Measurements from ENCODE around the gene PRDX6. TPM values are rescaled to one million over a fixed set of nuclear protein-coding genes. Genes with fewer than 3 reads are reported as not detected.

Gene PRDX6
- total RNA-seq, 2 donors from 2014 or later = 102 to 154 TPM

- Histone ChIP-seq H3K27me3 (replicated peaks; ENCODE audit: insufficient read depth) (no peaks in the 10 kb centered on the region), H3K36me3 (no peaks in the 10 kb centered on the region), H3K4me1 (ENCODE audit: control insufficient read depth in 1 of 2, low read depth in 2 of 2) (peaks cover 38 to 64% of the 10 kb centered on the region in 2 donors), H3K27ac (peak overlapping the region; percentile 89 to 93), H3K4me3 (peak overlapping the region; percentile 98), H3K9me3 (no peaks in the 10 kb centered on the region)
- no peak for TF ChIP-seq CTCF (IDR thresholded peaks at IDR 0.05)
- ATAC-seq (ENCODE audit: insufficient number of reproducible peaks, low FRiP score, low read depth) (no peak), DNase-seq (ENCODE audit: low spot score) (no peak)
Observed at GRCh38 chr1:173475564-173476196, 1.5 kb upstream of the PRDX6 start.

GRCh38 chr1:173476197-173476664 is 904 bp upstream of the PRDX6 start:
- TF ChIP-seq CTCF (IDR thresholded peaks at IDR 0.05) = no peak
- no peaks in the 10 kb centered on the region for H3K9me3 ChIP-seq
- no peaks in the 10 kb centered on the region for H3K27me3 ChIP-seq (replicated peaks; ENCODE audit: insufficient read depth)
- no peak for DNase-seq (ENCODE audit: low spot score)
- peak overlapping the region; percentile 89 to 93 for H3K27ac ChIP-seq
- H3K4me3 ChIP-seq = peak overlapping the region; percentile 98
- H3K36me3 ChIP-seq = no peaks in the 10 kb centered on the region
- peaks cover 41 to 64% of the 10 kb centered on the region in 2 donors for H3K4me1 ChIP-seq (ENCODE audit: control insufficient read depth in 1 of 2, low read depth in 2 of 2)
- no peak for ATAC-seq (ENCODE audit: insufficient number of reproducible peaks, low FRiP score, low read depth)

- DNase-seq (ENCODE audit: low spot score) = peak; percentile 43
- TF ChIP-seq CTCF (IDR thresholded peaks at IDR 0.05) = no peak
- peak; percentile 22 for ATAC-seq (ENCODE audit: insufficient number of reproducible peaks, low FRiP score, low read depth)
Observed at GRCh38 chr1:173476665-173477285, 360 bp upstream of the PRDX6 start.

GRCh38 chr1:173478094-173478674 is 1.0 kb downstream of the PRDX6 start:
- peak overlapping the region; percentile 97 to 99 for H3K27ac ChIP-seq
- H3K27me3 ChIP-seq (replicated peaks; ENCODE audit: insufficient read depth) = no peaks in the 10 kb centered on the region
- H3K9me3 ChIP-seq = no peaks in the 10 kb centered on the region
- H3K4me3 ChIP-seq = peak overlapping the region; percentile 98
- DNase-seq (ENCODE audit: low spot score) = peak; percentile 18
- H3K36me3 ChIP-seq = peaks cover 17% of the 10 kb centered on the region
- no peak for TF ChIP-seq CTCF (IDR thresholded peaks at IDR 0.05)
- peak; percentile 63 for ATAC-seq (ENCODE audit: insufficient number of reproducible peaks, low FRiP score, low read depth)
- peaks cover 39 to 55% of the 10 kb centered on the region in 2 donors for H3K4me1 ChIP-seq (ENCODE audit: control insufficient read depth in 1 of 2, low read depth in 2 of 2)

More at GRCh38 chr1:173476665-173477285, 360 bp upstream of the PRDX6 start:
- Histone ChIP-seq H3K27ac (peak overlapping the region; percentile 89 to 99), H3K9me3 (no peaks in the 10 kb centered on the region), H3K27me3 (replicated peaks; ENCODE audit: insufficient read depth) (no peaks in the 10 kb centered on the region), H3K4me3 (peak overlapping the region; percentile 98), H3K4me1 (ENCODE audit: control insufficient read depth in 1 of 2, low read depth in 2 of 2) (peaks cover 41 to 64% of the 10 kb centered on the region in 2 donors), H3K36me3 (peaks cover 3% of the 10 kb centered on the region)

- Histone ChIP-seq H3K27me3 (replicated peaks; ENCODE audit: insufficient read depth) (no peaks in the 10 kb centered on the region), H3K9me3 (no peaks in the 10 kb centered on the region), H3K36me3 (peaks cover 29% of the 10 kb centered on the region), H3K4me1 (ENCODE audit: control insufficient read depth in 1 of 2, low read depth in 2 of 2) (peaks cover 30 to 41% of the 10 kb centered on the region in 2 donors), H3K27ac (no peak overlapping the region), H3K4me3 (no peak overlapping the region)
- DNase-seq (ENCODE audit: low spot score) = no peak
- TF ChIP-seq CTCF (IDR thresholded peaks at IDR 0.05) = no peak
- ATAC-seq (ENCODE audit: insufficient number of reproducible peaks, low FRiP score, low read depth) = no peak
Observed at GRCh38 chr1:173479649-173480048, 2.5 kb downstream of the PRDX6 start.

Data from thoracic aorta (tissue), 2 donors.